ENCODE data around the gene TNFRSF1B. TPM values are rescaled to one million over a fixed set of nuclear protein-coding genes. Genes with fewer than 3 reads are reported as not detected.

Gene TNFRSF1B
- total and polyA plus RNA-seq, 2 donors (not counting 1 experiment from before 2014, with no cell fraction given): 24.8 to 27.5 TPM

DNA sequence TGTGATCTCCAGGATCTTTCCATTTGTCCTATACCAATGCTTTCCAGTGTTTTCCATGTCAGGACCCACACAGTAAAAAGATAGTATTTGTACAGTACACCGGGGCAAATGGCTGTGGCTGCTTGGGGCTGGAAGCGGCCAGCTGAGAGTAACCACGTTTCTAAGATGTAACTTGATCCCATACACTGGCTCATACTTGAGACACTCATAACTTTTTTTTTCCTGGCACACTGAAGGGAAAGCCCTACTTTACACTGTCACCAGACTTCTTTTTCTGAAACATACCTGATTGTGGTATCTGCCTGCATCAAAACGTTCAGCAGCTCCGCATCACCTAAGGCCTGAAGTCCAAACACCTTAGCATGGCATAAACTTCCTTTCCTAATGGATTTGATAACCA, 84.7 kb downstream of the TNFRSF1B start:
- Histone ChIP-seq H3K27me3 (ENCODE audit: control insufficient read depth, insufficient read depth, low read length) (no peaks in the 10 kb centered on the region), H3K9ac (ENCODE audit: insufficient read depth, low read length) (no peak overlapping the region), H3K4me2 (ENCODE audit: extremely low read depth, insufficient read depth, low read length) (no peak overlapping the region), H3K79me2 (ENCODE audit: control insufficient read depth, insufficient read depth, low read length) (no peaks in the 10 kb centered on the region), H3K36me3 (ENCODE audit: control insufficient read depth, insufficient read depth, low read length) (peaks cover 5% of the 10 kb centered on the region), H2AFZ (ENCODE audit: low read length) (no peak overlapping the region), H3K27ac (ENCODE audit: insufficient read depth, low read length) (no peak overlapping the region), H3K4me1 (ENCODE audit: control insufficient read depth, extremely low read depth, insufficient read depth, low read length) (no peaks in the 10 kb centered on the region), H3K4me3 (replicated peaks in 1 of 4; ENCODE audit: control extremely low read depth in 1 of 4, insufficient read depth in 1 of 4, low read depth in 3 of 4, low read length in 4 of 4) (no peak overlapping the region), H4K20me1 (ENCODE audit: control insufficient read depth, extremely low read depth, insufficient read depth, low read length) (no peaks in the 10 kb centered on the region), H3K9me3 (ENCODE audit: control insufficient read depth, insufficient read depth, low read depth, low read length) (no peaks in the 10 kb centered on the region)
- peak; percentile 61 to 63 for DNase-seq (ENCODE audit: low read depth in 2 of 2)
- TF ChIP-seq, protein P1, sequence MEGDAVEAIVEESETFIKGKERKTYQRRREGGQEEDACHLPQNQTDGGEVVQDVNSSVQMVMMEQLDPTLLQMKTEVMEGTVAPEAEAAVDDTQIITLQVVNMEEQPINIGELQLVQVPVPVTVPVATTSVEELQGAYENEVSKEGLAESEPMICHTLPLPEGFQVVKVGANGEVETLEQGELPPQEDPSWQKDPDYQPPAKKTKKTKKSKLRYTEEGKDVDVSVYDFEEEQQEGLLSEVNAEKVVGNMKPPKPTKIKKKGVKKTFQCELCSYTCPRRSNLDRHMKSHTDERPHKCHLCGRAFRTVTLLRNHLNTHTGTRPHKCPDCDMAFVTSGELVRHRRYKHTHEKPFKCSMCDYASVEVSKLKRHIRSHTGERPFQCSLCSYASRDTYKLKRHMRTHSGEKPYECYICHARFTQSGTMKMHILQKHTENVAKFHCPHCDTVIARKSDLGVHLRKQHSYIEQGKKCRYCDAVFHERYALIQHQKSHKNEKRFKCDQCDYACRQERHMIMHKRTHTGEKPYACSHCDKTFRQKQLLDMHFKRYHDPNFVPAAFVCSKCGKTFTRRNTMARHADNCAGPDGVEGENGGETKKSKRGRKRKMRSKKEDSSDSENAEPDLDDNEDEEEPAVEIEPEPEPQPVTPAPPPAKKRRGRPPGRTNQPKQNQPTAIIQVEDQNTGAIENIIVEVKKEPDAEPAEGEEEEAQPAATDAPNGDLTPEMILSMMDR (conservative IDR thresholded peaks at IDR 0.05 in 1 of 2, IDR thresholded peaks at IDR 0.05 in 1 of 2; ENCODE audit: low read depth in 1 of 2, low read length in 2 of 2): no peak
- TF ChIP-seq EZH2 (IDR thresholded peaks at IDR 0.05; ENCODE audit: low read length, missing control alignments): no peak

DNA sequence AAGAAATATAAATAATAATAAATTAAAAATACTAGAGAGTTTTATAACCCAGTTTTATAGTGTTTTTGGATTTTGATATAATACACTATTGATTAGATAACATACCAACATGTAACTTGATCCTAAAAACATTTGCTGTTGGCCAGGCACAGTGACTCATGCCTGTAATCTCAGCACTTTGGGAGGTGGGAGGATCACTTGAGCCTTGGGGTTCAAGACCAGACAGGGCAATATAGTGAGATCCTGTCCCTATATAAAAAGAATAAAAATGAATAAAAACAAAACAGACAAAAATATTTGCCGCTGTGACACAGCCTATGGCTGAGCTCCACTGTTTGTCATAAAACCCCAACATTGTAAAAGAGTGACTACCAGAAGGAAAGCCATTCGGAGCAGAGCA, 89.1 kb downstream of the TNFRSF1B start:
- Histone ChIP-seq H4K20me1 (ENCODE audit: control insufficient read depth, extremely low read depth, insufficient read depth, low read length) (no peaks in the 10 kb centered on the region), H3K27me3 (ENCODE audit: control insufficient read depth, insufficient read depth, low read length) (no peaks in the 10 kb centered on the region), H2AFZ (ENCODE audit: low read length) (no peak overlapping the region), H3K4me2 (ENCODE audit: extremely low read depth, insufficient read depth, low read length) (no peak overlapping the region), H3K4me1 (ENCODE audit: control insufficient read depth, extremely low read depth, insufficient read depth, low read length) (no peaks in the 10 kb centered on the region), H3K36me3 (ENCODE audit: control insufficient read depth, insufficient read depth, low read length) (peaks cover 8% of the 10 kb centered on the region), H3K9ac (ENCODE audit: insufficient read depth, low read length) (no peak overlapping the region), H3K4me3 (replicated peaks in 1 of 4; ENCODE audit: control extremely low read depth in 1 of 4, insufficient read depth in 1 of 4, low read depth in 3 of 4, low read length in 4 of 4) (no peak overlapping the region), H3K9me3 (ENCODE audit: control insufficient read depth, insufficient read depth, low read depth, low read length) (no peaks in the 10 kb centered on the region), H3K27ac (ENCODE audit: insufficient read depth, low read length) (no peak overlapping the region), H3K79me2 (ENCODE audit: control insufficient read depth, insufficient read depth, low read length) (no peaks in the 10 kb centered on the region)
- TF ChIP-seq EZH2 (IDR thresholded peaks at IDR 0.05; ENCODE audit: low read length, missing control alignments): no peak
- TF ChIP-seq, protein P1 (conservative IDR thresholded peaks at IDR 0.05 in 1 of 2, IDR thresholded peaks at IDR 0.05 in 1 of 2; ENCODE audit: low read depth in 1 of 2, low read length in 2 of 2): no peak
- DNase-seq (ENCODE audit: low read depth in 2 of 2): no peak

DNA sequence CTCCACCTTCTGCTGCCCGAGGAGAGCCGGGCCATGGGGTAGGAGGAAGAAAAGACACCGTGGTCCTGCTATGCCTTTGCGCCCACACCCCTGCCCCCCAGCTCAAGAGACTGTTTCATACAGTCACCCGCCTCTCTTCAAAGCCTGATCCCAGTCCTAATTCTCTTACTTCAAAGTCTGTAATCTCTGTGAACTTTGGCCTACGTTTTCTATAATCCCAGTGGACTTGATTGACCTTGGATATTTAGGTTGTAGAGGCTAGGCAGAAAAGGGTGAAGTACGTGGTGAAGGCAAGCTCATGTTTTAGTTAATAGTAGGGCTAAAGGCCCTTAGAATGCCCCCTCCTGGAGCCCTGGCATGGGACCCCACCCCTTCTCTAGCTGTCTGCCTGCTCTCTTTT, 91.5 kb downstream of the TNFRSF1B start:
- TF ChIP-seq EZH2 (IDR thresholded peaks at IDR 0.05; ENCODE audit: low read length, missing control alignments): no peak
- TF ChIP-seq, protein P1 (conservative IDR thresholded peaks at IDR 0.05 in 1 of 2, IDR thresholded peaks at IDR 0.05 in 1 of 2; ENCODE audit: low read depth in 1 of 2, low read length in 2 of 2): no peak
- no peak for DNase-seq (ENCODE audit: low read depth in 2 of 2)
- Histone ChIP-seq H3K4me2 (ENCODE audit: extremely low read depth, insufficient read depth, low read length) (no peak overlapping the region), H3K36me3 (ENCODE audit: control insufficient read depth, insufficient read depth, low read length) (peaks cover 12% of the 10 kb centered on the region), H3K4me1 (ENCODE audit: control insufficient read depth, extremely low read depth, insufficient read depth, low read length) (no peaks in the 10 kb centered on the region), H3K27ac (ENCODE audit: insufficient read depth, low read length) (no peak overlapping the region), H4K20me1 (ENCODE audit: control insufficient read depth, extremely low read depth, insufficient read depth, low read length) (no peaks in the 10 kb centered on the region), H3K9ac (ENCODE audit: insufficient read depth, low read length) (no peak overlapping the region), H3K9me3 (ENCODE audit: control insufficient read depth, insufficient read depth, low read depth, low read length) (no peaks in the 10 kb centered on the region), H3K79me2 (ENCODE audit: control insufficient read depth, insufficient read depth, low read length) (no peaks in the 10 kb centered on the region), H2AFZ (ENCODE audit: low read length) (no peak overlapping the region), H3K27me3 (ENCODE audit: control insufficient read depth, insufficient read depth, low read length) (no peaks in the 10 kb centered on the region), H3K4me3 (replicated peaks in 1 of 4; ENCODE audit: control extremely low read depth in 1 of 4, insufficient read depth in 1 of 4, low read depth in 3 of 4, low read length in 4 of 4) (no peak overlapping the region)

Other genes with a start within 250 kb of the TNFRSF1B start
- gene KIAA2013, start 240.6 kb upstream of the TNFRSF1B start, total RNA-seq: 38.8 and 39.3 TPM in 2 replicates
- gene KIAA2013, start 240.6 kb upstream of the TNFRSF1B start, polyA plus RNA-seq: 31.7 and 35.3 TPM in 2 replicates
- 137 and 210 TPM in 2 replicates for gene PLOD1, start 232.3 kb upstream of the TNFRSF1B start, total RNA-seq
- gene PLOD1, start 232.3 kb upstream of the TNFRSF1B start, polyA plus RNA-seq: 162 and 278 TPM in 2 replicates
- 40.8 and 52.5 TPM in 2 replicates for gene MFN2, start 186.5 kb upstream of the TNFRSF1B start, total RNA-seq
- 50.6 and 68.7 TPM in 2 replicates for gene MFN2, start 186.5 kb upstream of the TNFRSF1B start, polyA plus RNA-seq
- gene MIIP, start 147.5 kb upstream of the TNFRSF1B start, total RNA-seq: 27.1 and 28.8 TPM in 2 replicates
- 5.2 and 7.1 TPM in 2 replicates for gene MIIP, start 147.5 kb upstream of the TNFRSF1B start, polyA plus RNA-seq
- 0.26 TPM in 1 of 2 replicates, not detected in the other for gene TNFRSF8, start 103.7 kb upstream of the TNFRSF1B start, total RNA-seq
- 0.05 and 0.15 TPM in 2 replicates for gene TNFRSF8, start 103.7 kb upstream of the TNFRSF1B start, polyA plus RNA-seq
- 30.6 and 40.0 TPM in 2 replicates for gene VPS13D, start 63.0 kb downstream of the TNFRSF1B start, total RNA-seq
- 14.6 and 14.8 TPM in 2 replicates for gene VPS13D, start 63.0 kb downstream of the TNFRSF1B start, polyA plus RNA-seq

Measured in fibroblast of lung (primary cell).